Stimulated activated CD4-positive, alpha-beta T cell treated with anti-CD3 and anti-CD28 coated beads, TNF-alpha, amount 100 ng/mL, for 1 hour (primary cell): ENCODE data around the gene UBL4B.

Experiments used
- DNase-seq, 3 donors: peaks; one replicate each; pipeline ENCODE4 v3.0.0-alpha.2; 2020; ENCODE audit warnings: low read depth in 3 of 3, low spot score in 1 of 3

Gene UBL4B

GRCh38 chr1:110113551-110113950, 1.3 kb downstream of the UBL4B start:
- no peak for DNase-seq

GRCh38 chr1:110114173-110114572, 1.9 kb downstream of the UBL4B start:
- DNase-seq, result no peak

- no peak for DNase-seq
Measured at GRCh38 chr1:110114784-110115183, 2.5 kb downstream of the UBL4B start.

- DNase-seq, result no peak
Measured at GRCh38 chr1:110118636-110119396, 6.6 kb downstream of the UBL4B start.

- DNase-seq, result no peak
Measured at GRCh38 chr1:110119843-110120242, 7.6 kb downstream of the UBL4B start.

GRCh38 chr1:110120960-110121561, 8.8 kb downstream of the UBL4B start:
- DNase-seq, result no peak

GRCh38 chr1:110123224-110123623, 11.0 kb downstream of the UBL4B start:
- no peak for DNase-seq

- DNase-seq, result no peak
Measured at GRCh38 chr1:110125810-110126209, 13.6 kb downstream of the UBL4B start.

GRCh38 chr1:110130113-110130591, 17.9 kb downstream of the UBL4B start:
- DNase-seq, result no peak

- no peak for DNase-seq
Measured at GRCh38 chr1:110130989-110131388, 18.7 kb downstream of the UBL4B start.

- no peak for DNase-seq
Measured at GRCh38 chr1:110132682-110133081, 20.4 kb downstream of the UBL4B start.

- no peak for DNase-seq
Measured at GRCh38 chr1:110133436-110133835, 21.2 kb downstream of the UBL4B start.

GRCh38 chr1:110134050-110134595, 21.9 kb downstream of the UBL4B start:
- no peak for DNase-seq

GRCh38 chr1:110135246-110135645, 23.0 kb downstream of the UBL4B start:
- DNase-seq, result no peak

GRCh38 chr1:110135666-110136065, 23.4 kb downstream of the UBL4B start:
- no peak for DNase-seq

- DNase-seq, result no peak
Measured at GRCh38 chr1:110136911-110137310, 24.7 kb downstream of the UBL4B start.

GRCh38 chr1:110138956-110139355, 26.7 kb downstream of the UBL4B start:
- DNase-seq, result no peak

- no peak for DNase-seq
Measured at GRCh38 chr1:110144366-110144765, 32.1 kb downstream of the UBL4B start.

GRCh38 chr1:110148961-110149360, 36.7 kb downstream of the UBL4B start:
- no peak for DNase-seq

GRCh38 chr1:110150330-110151174, 38.3 kb downstream of the UBL4B start, which contains the start of gene SLC6A17:
Gene SLC6A17 (plus strand): TSS chr1:110150494. CDS start chr1:110166930, 16,436 bp downstream.
- peak in 1 of 3 donors; percentile 3 for DNase-seq

GRCh38 chr1:110151175-110151669, 39.0 kb downstream of the UBL4B start:
- DNase-seq, result no peak
